ENCODE results near the gene SP3.

Gene SP3

GRCh38 chr2:173941567-173941966 is 23.6 kb downstream of the SP3 start:
- Histone ChIP-seq H3K9ac (ENCODE audit: insufficient read length, low read depth) (no peak overlapping the region), H3K36me3 (ENCODE audit: insufficient read depth, insufficient read length, low read length) (peaks cover 17% of the 10 kb centered on the region), H3K4me1 (ENCODE audit: insufficient read depth, insufficient read length) (no peaks in the 10 kb centered on the region), H3K27me3 (ENCODE audit: insufficient read depth, insufficient read length) (no peaks in the 10 kb centered on the region), H3K9me3 (ENCODE audit: insufficient read depth, low read length) (no peaks in the 10 kb centered on the region), H3K4me3 (ENCODE audit: insufficient read length, low read depth) (no peak overlapping the region)
- TF ChIP-seq YY1 (IDR thresholded peaks at IDR 0.05; ENCODE audit: insufficient read depth, insufficient read length), result no peak
- no peak for TF ChIP-seq ZNF274 (IDR thresholded peaks at IDR 0.05; ENCODE audit: low read depth, low read length)
- no peak for TF ChIP-seq SUZ12 (IDR thresholded peaks at IDR 0.05; ENCODE audit: extremely low read depth, insufficient read depth, insufficient read length)
- DNase-seq (ENCODE audit: low read depth, low spot score), result no peak

- no peak for DNase-seq (ENCODE audit: low read depth, low spot score)
- H3K27me3 ChIP-seq (ENCODE audit: insufficient read depth, insufficient read length), result no peaks in the 10 kb centered on the region
- H3K4me3 ChIP-seq (ENCODE audit: insufficient read length, low read depth), result no peak overlapping the region
- no peaks in the 10 kb centered on the region for H3K4me1 ChIP-seq (ENCODE audit: insufficient read depth, insufficient read length)
- no peak overlapping the region for H3K9ac ChIP-seq (ENCODE audit: insufficient read length, low read depth)
- H3K36me3 ChIP-seq (ENCODE audit: insufficient read depth, insufficient read length, low read length), result peaks cover 17% of the 10 kb centered on the region
- no peak for TF ChIP-seq ZNF274 (IDR thresholded peaks at IDR 0.05; ENCODE audit: low read depth, low read length)
- no peak for TF ChIP-seq YY1 (IDR thresholded peaks at IDR 0.05; ENCODE audit: insufficient read depth, insufficient read length)
- TF ChIP-seq SUZ12 (IDR thresholded peaks at IDR 0.05; ENCODE audit: extremely low read depth, insufficient read depth, insufficient read length), result no peak
- no peaks in the 10 kb centered on the region for H3K9me3 ChIP-seq (ENCODE audit: insufficient read depth, low read length)
These were observed 24.8 kb downstream of the SP3 start for GRCh38 chr2:173940208-173941020.

- Histone ChIP-seq H3K27me3 (ENCODE audit: insufficient read depth, insufficient read length) (no peaks in the 10 kb centered on the region), H3K36me3 (ENCODE audit: insufficient read depth, insufficient read length, low read length) (peaks cover 22% of the 10 kb centered on the region), H3K9ac (ENCODE audit: insufficient read length, low read depth) (no peak overlapping the region), H3K4me1 (ENCODE audit: insufficient read depth, insufficient read length) (no peaks in the 10 kb centered on the region), H3K9me3 (ENCODE audit: insufficient read depth, low read length) (no peaks in the 10 kb centered on the region), H3K4me3 (ENCODE audit: insufficient read length, low read depth) (no peak overlapping the region)
- no peak for DNase-seq (ENCODE audit: low read depth, low spot score)
- no peak for TF ChIP-seq ZNF274 (IDR thresholded peaks at IDR 0.05; ENCODE audit: low read depth, low read length)
These were observed 26.3 kb downstream of the SP3 start for GRCh38 chr2:173938700-173939384.

GRCh38 chr2:173935305-173935704 is 29.9 kb downstream of the SP3 start:
- H3K36me3 ChIP-seq (ENCODE audit: insufficient read depth, insufficient read length, low read length), result peaks cover 20% of the 10 kb centered on the region
- no peak overlapping the region for H3K9ac ChIP-seq (ENCODE audit: insufficient read length, low read depth)
- no peak for DNase-seq (ENCODE audit: low read depth, low spot score)
- no peaks in the 10 kb centered on the region for H3K9me3 ChIP-seq (ENCODE audit: insufficient read depth, low read length)
- H3K4me3 ChIP-seq (ENCODE audit: insufficient read length, low read depth), result no peak overlapping the region
- no peaks in the 10 kb centered on the region for H3K4me1 ChIP-seq (ENCODE audit: insufficient read depth, insufficient read length)
- H3K27me3 ChIP-seq (ENCODE audit: insufficient read depth, insufficient read length), result no peaks in the 10 kb centered on the region
- TF ChIP-seq SUZ12 (IDR thresholded peaks at IDR 0.05; ENCODE audit: extremely low read depth, insufficient read depth, insufficient read length), result no peak
- TF ChIP-seq ZNF274 (IDR thresholded peaks at IDR 0.05; ENCODE audit: low read depth, low read length), result no peak
- no peak for TF ChIP-seq YY1 (IDR thresholded peaks at IDR 0.05; ENCODE audit: insufficient read depth, insufficient read length)

- peaks cover 16% of the 10 kb centered on the region for H3K36me3 ChIP-seq (ENCODE audit: insufficient read depth, insufficient read length, low read length)
- no peak for DNase-seq (ENCODE audit: low read depth, low spot score)
- H3K9ac ChIP-seq (ENCODE audit: insufficient read length, low read depth), result no peak overlapping the region
- no peaks in the 10 kb centered on the region for H3K9me3 ChIP-seq (ENCODE audit: insufficient read depth, low read length)
- TF ChIP-seq YY1 (IDR thresholded peaks at IDR 0.05; ENCODE audit: insufficient read depth, insufficient read length) (no peak), SUZ12 (IDR thresholded peaks at IDR 0.05; ENCODE audit: extremely low read depth, insufficient read depth, insufficient read length) (no peak), ZNF274 (IDR thresholded peaks at IDR 0.05; ENCODE audit: low read depth, low read length) (no peak)
- no peaks in the 10 kb centered on the region for H3K4me1 ChIP-seq (ENCODE audit: insufficient read depth, insufficient read length)
- no peaks in the 10 kb centered on the region for H3K27me3 ChIP-seq (ENCODE audit: insufficient read depth, insufficient read length)
- H3K4me3 ChIP-seq (ENCODE audit: insufficient read length, low read depth), result no peak overlapping the region
These were observed 30.3 kb downstream of the SP3 start for GRCh38 chr2:173934895-173935294.

GRCh38 chr2:173931751-173932150 is 33.4 kb downstream of the SP3 start:
- peaks cover 26% of the 10 kb centered on the region for H3K36me3 ChIP-seq (ENCODE audit: insufficient read depth, insufficient read length, low read length)
- DNase-seq (ENCODE audit: low read depth, low spot score), result no peak
- no peak overlapping the region for H3K4me3 ChIP-seq (ENCODE audit: insufficient read length, low read depth)
- TF ChIP-seq ZNF274 (IDR thresholded peaks at IDR 0.05; ENCODE audit: low read depth, low read length) (no peak), SUZ12 (IDR thresholded peaks at IDR 0.05; ENCODE audit: extremely low read depth, insufficient read depth, insufficient read length) (no peak), YY1 (IDR thresholded peaks at IDR 0.05; ENCODE audit: insufficient read depth, insufficient read length) (no peak)
- H3K27me3 ChIP-seq (ENCODE audit: insufficient read depth, insufficient read length), result no peaks in the 10 kb centered on the region
- H3K9ac ChIP-seq (ENCODE audit: insufficient read length, low read depth), result no peak overlapping the region
- H3K4me1 ChIP-seq (ENCODE audit: insufficient read depth, insufficient read length), result no peaks in the 10 kb centered on the region
- no peaks in the 10 kb centered on the region for H3K9me3 ChIP-seq (ENCODE audit: insufficient read depth, low read length)

GRCh38 chr2:173929441-173929840 is 35.7 kb downstream of the SP3 start:
- H3K4me1 ChIP-seq (ENCODE audit: insufficient read depth, insufficient read length), result no peaks in the 10 kb centered on the region
- H3K36me3 ChIP-seq (ENCODE audit: insufficient read depth, insufficient read length, low read length), result peaks cover 26% of the 10 kb centered on the region
- no peak for DNase-seq (ENCODE audit: low read depth, low spot score)
- TF ChIP-seq SUZ12 (IDR thresholded peaks at IDR 0.05; ENCODE audit: extremely low read depth, insufficient read depth, insufficient read length) (no peak), YY1 (IDR thresholded peaks at IDR 0.05; ENCODE audit: insufficient read depth, insufficient read length) (no peak), ZNF274 (IDR thresholded peaks at IDR 0.05; ENCODE audit: low read depth, low read length) (no peak)
- no peak overlapping the region for H3K4me3 ChIP-seq (ENCODE audit: insufficient read length, low read depth)
- H3K9me3 ChIP-seq (ENCODE audit: insufficient read depth, low read length), result no peaks in the 10 kb centered on the region
- no peaks in the 10 kb centered on the region for H3K27me3 ChIP-seq (ENCODE audit: insufficient read depth, insufficient read length)
- H3K9ac ChIP-seq (ENCODE audit: insufficient read length, low read depth), result no peak overlapping the region
